Muscle of back (tissue), 11 donors: ENCODE results near the gene COPZ1. TPM values are rescaled to one million over a fixed set of nuclear protein-coding genes. Genes with fewer than 3 reads are reported as not detected.

ENCODE experiments used
- DNase-seq, 3 donors: peaks; one replicate each; pipeline versions ENCODE4 v3.0.0 to v3.0.0-alpha.2; 2013
- polyA plus RNA-seq, 10 donors: library from polyadenylated mRNA; unstranded; fragments of 120-200 nt; gene quantifications; one replicate each; pipeline ENCODE4 v1.2.1, GENCODE V29; 2013; ENCODE audit not compliant: insufficient read length in 10 of 10

Gene COPZ1
- polyA plus RNA-seq, 10 donors: 122 to 155 (median 138) TPM

DNA sequence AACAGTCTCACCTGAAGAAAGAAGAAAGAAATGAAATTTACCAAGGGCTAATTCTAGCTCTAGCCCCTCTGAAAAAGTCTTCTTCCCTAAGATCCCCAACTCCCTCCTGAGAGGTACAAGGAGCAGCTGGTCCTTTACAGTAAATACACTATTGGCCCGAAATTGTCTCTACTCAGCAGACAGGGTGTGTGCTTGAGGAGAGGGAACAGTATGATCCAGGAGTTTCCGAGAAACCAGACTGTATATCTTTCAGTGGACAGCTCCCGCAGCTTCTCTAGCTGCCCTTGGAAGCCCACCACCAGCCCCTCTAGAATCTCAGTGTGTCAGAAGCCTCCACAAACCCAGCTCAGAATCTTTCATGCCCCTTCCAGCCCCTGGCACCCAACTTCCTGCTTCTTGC, 31.3 kb downstream of the COPZ1 start:
- peak in 1 of 3 donors; percentile 82 for DNase-seq

DNA sequence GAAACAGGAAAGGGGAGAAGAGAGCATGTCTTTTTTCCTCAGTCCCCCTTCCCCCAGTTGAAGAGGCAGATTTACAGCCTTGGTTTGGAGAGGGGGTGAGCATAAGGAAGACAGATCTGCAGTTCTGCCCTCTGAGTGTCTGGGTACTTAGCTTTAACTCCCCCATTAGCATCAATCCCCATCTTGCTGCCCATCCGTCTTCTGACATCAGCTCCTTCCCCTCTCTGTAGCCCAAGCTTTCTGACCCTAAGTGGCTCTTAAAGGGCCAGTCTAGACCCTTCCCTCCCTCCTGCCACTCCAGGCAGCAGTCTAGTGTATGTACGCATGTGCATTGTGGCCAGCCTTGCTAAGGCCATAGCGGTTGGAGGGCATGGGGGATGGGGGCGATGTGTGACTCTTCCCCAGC, 32.0 kb downstream of the COPZ1 start:
- peak in 1 of 3 donors; percentile 44 for DNase-seq

DNA sequence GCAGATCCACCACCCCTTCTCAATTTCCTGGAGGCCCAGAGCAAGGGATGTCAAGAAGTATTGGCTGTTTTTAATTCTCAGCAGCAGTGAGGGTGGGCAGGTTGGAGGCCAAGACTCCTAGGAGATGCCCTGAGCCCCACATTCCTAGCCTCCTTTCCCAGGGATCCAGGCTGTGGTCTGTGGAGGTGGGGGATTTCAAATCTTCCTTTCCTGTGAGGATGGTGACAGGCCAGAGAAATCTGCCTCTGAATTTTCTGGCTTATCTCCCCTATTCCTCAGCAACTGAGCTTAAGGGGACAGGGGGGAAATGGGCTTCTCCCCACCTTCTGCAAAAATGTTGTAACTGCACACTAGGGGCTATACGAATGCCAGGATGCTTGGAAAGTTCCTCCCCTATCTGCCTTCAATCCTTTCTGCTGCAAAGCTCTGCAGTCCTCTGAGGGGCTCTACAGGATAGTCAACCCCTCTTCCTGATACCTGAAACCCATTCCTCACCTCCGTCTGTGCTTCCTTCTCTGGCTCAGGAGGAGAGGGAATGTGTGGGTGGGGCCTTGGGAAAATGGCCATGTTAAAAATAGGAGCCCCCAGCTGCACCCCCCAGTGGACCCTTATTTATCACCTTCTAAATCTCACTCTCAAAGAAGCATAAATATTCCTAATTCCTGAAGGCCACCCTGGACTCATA, 32.7 kb downstream of the COPZ1 start:
- DNase-seq: peak in 1 of 3 donors; percentile 69

DNA sequence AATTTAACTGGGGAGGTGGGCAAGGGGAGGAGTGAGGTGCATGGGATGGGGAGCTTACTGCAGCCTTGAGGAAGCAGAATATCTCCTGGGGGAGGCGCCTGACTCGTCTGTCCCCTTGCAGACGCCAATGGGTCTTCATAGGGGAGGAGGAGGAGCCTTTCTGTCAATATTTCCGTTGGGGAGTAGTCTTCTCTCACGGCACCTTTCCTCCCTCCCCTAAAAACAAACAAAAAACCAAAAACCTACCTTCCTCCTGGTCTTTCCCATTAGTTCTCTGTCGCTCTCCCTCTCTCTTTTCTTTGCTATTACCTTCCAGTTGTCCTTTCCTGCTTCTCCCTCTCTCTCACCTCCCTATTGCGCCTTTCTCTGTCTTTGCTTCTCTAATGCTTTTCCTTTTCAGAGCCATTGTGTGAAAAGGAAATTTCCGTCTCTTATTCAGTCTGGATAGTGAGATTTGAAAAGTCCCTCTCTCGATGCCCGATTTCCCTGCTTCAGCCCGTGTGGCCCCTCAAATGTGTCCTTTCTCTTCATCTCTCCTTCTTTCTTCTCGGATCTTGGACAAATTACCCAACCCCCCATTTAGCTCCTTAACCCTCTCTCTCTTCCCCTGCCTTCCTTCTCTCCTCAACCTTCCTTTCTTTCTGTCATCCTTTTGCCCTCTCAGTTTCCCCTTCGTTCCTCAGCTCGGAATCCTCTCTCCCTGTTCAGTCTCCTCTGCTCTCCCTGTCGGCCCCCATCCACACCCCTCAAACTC, 33.4 kb downstream of the COPZ1 start:
- DNase-seq: peak in 1 of 3 donors; percentile 88

DNA sequence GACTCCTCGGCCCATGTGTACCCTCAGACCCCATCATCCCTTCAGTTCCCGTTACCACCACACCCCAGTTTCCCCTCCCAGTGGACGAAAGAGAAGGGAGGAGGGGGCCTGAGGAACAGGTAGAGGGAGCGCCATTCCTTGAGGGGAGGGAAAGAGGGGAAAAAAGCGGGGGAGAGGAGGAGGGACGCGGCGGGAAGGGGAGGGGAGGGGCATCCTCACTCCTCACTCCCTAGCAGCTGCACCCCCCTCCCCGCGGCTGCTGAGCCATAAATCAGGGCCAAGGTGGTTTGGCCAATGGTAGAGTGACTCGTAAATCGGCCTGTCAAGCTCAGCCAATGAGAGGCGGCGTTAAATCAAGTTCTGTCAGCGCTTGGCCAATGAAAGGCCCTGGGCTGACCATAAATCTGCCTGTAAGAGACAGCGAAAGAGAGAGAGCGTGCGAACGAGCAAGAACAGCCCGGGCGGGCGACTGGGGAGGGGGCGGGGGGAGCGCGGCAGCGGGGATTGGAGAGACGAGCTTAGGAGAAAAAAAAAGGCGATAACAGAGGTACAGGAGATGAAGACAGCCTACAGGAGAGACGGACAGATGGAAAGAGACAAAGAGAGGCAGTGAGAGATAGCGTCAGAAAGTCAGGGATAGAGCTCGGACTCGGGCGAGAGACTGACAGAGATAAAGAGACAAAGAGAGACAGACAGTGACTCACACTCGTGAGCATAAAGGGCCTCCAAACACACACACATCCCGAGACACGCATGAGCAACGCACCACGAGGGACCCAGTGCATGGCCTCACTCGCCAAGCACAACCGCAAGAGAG, 34.2 kb downstream of the COPZ1 start:
- peak; percentile 99 to 100 (median 100) for DNase-seq

DNA sequence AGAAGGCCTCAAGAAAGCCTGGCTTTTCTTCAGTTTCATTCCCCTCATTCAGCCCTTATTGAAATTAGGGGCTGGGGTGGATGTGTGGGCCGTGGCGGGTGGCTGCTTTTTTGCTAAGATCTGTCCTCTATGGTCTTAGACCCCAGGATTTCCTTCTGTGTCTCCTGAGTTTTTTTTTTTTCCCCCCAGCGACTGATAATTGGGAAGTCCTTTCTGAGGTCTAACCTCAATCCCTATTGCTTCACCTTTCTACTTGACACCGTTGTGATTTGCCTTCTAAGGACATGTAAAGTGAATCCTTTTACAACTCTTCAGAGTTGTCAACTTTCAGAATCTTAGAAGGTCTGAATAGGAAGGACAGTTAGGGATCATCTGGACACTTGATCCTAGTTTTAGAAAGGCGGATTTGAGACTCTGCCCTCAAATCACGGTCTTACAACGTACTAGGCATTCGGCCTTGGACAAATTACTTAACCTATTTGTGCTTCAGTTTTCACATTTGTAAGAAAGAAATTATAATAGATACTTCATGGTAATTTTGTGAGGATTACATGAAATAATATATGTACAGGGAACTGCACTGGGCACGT, 34.9 kb downstream of the COPZ1 start:
- no peak for DNase-seq

DNA sequence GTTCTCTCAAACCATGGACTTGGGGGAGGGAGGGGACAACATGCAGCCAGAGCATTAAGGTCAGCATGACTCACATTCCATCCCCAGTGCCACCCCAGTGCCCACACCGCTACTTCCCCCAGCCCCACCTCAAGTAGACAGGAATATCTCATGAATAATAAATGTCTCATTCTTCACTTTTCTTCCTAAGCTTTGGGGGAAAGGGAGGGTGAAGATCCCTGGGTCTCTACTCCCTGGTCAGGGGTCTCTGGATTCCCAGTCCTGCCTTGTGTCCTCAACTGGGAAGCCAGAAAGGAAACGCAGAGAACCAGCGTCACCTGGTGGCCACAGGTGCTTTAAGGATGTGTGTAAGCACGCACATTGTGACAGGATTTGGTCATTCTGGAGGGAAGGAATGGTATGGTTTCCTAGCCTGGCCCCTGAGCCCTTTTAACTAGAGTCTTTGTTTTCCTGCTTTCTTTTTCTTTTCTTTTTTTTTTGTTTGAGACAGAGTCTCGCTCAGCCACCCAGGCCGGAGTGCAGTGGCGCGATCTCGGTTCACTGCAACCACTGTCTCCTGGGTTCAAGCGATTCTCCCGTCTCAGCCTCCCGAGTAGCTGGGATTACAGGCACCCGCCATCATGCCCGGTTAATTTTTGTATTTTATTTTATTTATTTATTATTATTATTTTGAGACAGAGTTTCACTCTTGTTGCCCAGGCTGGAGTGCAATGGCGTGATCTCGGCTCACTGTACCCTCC, 36.0 kb downstream of the COPZ1 start:
- DNase-seq: peak; percentile 77 to 91 (median 80)

DNA sequence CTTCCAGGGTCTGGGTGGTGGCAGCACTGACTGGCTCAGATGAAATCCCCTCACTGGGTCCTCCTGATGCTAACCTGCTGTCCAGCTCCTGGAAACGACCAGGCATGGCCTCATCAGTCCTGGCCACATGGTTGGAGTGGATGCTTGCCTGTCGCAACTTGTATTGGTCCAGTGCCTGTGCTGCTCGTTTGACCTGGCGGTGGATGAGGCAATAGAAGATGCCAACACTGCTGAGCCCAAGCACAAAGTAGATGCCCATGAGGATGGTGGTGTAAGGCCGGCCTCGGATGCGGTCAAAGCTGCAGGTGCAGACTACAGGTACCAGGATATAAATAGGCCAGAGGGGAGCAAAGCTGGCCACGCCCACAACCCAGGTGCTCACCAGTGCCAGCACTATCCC, 38.1 kb downstream of the COPZ1 start:
- no peak for DNase-seq

DNA sequence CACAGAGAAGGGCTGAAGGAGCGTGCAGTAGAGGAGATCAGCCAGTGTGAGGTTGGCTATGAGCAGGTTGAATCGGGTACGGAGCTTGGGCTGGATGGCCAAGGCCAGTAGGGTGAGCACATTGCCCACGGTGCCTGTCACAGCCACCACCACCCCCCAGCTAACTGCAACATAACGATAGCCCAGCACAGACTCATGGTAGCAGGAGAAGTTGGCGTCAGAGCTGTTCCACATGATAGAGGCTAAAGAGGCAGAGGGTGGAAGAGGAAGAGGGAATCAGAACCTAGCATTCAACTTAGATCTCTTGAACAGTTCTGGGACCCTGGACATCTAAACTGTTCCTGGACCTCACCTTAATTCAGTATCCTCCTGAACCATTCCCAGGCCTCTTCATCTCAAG, 38.7 kb downstream of the COPZ1 start:
- no peak for DNase-seq

DNA sequence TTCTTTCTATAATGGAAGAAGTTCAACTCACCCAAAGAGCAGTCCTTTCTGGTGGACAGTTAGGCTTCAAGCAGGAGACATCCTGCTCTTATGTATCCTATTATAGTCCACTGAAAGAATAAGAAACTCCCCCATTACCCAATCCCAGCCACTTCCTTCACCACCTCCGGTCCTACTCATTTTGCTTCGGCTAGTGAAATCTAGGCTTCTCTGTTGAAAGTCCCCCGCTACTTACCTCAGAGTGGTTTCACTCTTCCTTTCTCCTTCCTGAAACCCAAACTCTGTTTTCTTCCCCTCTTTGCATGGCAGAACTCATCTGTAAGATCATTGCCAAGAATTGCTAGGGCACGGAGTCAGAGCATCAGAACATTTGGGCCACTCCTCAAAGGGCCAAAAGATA, 39.5 kb downstream of the COPZ1 start, which contains the start of gene GPR84:
Gene GPR84, minus strand, starts transcription at position 74 of the 400 bp plus-strand sequence. CDS start 635 bp downstream, outside the sequence.
- no peak for DNase-seq

DNA sequence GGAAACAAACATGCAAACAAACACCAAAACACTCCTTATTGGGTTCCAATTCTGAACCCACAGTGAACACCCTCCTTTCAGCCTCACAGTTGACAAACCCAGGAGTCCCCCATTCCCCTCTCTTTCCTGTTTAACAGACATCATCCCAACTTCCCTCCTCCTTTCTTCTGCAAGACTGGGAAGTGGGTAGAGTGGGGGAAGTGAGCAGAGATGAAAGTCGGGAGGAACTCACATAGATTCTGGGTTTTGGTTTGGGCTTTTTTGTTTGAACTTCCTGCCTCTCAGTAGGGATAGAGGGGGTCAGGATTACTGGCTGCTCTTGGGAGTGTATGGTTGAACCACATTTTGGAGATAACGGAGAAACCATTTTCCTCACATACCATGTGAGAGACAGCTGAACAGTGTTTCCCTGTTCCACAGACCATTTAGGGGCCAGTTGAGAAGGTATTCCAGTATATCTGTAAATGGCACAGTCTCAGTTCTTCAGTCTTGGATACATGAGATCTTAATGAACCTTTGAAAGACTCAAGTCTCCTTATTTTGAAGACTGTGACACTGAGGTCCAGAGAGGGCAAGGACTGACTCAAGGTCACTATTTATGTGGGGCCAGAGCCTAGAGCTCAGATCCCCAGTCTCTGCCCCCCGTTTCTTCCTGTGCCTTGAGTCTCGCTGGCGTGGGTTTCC, 43.2 kb downstream of the COPZ1 start:
- DNase-seq: peak in 1 of 3 donors; percentile 34

DNA sequence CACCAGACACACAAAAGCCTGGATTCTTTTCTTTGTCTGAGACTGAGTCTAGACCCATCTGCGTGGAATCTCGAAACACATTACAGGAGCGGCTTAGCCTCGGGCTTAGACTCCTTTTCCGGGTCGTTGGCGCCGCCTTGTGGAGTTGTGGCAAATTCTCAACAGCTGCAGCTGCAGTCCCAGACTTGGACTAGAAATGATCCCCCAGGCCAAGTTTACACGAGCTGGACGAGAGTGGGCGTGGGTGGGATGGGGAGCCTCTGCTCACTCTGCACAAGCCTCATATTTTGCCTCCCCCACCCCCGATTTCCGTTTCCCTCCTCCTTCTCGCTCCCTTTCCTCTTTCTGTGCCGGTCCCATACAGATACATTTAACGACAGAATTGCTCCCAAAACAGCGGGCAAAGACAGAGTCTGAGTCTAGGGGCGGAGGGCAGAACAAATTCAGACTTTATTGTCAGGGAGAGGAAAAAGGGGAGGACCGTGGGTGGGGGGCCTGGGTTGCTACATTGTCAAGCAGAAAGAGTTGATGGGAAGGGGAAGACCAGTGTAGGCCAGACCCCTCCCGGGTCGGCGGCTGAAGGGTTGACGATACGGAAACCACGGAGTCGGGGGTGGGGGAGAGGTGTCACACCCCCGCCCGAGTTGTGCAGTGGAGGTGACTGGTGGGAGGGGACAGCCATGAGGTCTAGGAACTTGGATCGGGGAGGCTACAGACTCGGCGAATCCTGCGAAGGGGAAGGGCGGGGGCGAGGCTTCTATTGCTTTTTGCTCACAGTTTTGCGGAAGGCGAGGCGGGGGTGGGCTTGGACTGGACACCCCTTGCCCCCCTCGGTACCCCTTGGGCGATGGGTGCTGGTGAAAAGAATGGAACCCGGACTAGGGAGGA, 44.0 kb downstream of the COPZ1 start:
- peak; percentile 92 to 98 (median 97) for DNase-seq

DNA sequence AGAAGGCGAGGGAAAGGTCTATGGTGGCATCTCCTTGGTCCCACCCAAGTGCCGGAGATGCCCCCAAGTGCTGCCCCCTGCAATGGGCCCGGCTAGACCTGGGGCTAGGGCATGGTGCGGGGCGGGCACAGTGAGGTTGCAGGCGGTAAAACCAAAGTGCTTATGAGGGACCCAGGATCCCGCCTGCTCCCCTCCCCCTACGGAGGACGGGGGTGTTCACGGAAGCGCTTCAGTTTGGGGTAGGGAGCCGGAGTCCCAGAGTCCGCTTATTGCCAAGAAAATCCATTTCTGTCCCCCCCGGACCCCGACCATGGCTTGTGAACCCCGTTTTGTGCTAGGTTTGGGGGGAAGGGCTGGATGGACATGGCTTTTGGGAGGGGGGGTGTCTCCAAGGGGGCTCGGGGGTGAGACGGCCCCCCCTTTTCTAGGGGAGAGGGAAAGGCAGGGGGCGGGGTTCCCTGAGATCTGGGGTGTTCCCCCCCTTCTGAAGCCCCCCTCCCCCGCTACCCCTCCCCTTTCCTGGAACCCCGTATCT, 44.7 kb downstream of the COPZ1 start:
- DNase-seq: no peak

DNA sequence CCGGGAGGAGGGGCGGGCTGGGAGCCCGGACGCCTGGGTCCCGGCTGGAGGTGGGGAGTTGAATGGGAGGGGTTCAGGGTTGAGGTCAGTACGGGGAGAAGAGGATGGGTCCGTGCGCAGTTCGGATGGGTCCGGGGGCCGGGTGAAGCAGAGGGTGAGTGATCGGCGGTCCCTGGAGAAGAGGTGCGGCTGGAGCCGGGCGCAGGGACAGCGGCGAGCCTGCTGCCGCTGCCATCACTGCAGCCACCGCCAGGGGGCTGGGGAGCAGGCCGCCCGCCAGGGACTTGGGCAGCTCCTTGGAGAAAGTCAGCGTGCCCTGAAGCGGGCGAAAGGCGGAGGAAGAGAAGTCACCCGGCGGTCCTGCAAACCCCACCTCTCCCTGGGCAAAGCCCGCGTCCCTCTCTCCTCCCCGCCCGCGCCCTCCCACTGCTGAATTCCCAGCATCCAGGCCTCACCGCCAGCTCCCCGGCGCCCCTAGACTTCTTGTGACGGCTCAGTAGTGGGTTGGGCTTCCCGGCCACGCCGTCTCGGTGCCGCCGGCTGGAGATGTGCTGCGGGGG, 45.3 kb downstream of the COPZ1 start:
- DNase-seq: peak; percentile 68 to 92 (median 84)

DNA sequence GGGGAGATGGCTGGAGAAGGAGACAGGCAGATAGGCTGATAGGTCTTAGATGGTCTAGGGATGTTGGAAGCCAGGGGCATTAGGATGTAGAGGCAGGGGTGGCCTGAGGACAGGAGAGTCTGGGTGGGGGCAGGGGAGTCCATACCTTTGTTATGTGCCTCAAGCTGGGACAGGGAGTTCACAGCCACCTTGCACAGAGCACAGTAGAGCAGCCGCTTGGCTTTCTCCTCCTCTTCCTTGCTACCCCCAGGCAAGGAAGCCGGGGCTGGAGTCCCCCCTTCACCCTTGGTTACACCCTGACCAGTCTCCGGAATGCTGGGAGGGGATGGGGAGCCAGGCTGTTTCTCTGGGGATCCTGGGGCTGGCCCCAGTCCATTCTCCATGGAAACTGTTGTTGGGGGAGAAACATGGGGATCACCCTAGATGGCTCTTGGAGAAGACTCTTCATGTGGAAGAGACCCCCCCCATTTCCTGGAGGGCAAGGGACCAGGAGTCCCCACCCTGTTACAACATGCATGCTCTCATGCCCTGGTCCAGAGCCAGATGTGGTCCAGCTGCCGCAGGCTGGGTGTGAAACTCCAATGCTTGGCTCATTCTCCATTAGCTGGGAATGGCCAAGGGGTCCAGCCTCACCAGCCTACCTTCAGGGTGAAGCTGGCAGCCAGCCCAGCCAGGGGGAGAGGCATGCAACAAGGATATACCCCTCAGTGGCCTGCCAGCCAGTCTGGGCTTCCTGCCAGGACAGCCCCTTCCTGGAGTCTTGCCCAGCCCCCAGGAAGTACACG, 46.6 kb downstream of the COPZ1 start:
- DNase-seq: peak in 1 of 3 donors; percentile 84

DNA sequence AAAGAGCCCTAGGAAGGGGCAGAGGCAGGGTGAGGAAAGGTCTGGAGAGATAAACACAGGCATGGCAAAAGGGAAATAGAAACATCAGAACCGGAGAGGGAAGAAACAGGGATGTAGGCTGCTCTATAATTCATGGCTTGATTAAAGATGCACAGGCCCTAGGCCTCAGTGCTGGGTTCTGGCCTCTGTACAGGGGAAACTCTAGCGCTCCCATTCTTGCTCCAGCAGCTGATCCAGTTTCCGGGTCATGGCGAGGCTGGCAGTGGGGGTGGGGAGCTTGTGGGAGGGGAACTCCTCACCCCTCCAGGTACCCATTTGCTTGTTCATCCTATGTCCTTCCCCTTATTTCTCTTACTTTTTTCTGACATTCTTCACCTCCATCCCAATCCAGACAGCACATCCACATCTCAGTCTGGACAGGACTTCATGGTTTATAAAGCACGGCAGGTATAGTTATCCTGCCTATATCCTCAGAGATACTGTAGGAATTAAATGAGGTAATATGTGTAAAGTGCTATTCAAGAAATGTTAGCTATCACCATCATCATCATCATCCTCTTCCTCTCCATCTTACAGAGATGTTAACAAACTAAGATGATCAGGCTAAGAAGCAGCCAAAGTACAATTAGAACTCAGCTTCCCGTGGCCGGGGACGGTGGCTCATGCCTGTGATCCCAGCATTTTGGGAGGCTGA, 47.3 kb downstream of the COPZ1 start:
- no peak for DNase-seq
